ENCODE data around the gene PARS2.
A peak's percentile ranks its signal among the peaks of the same experiment; 100 is the strongest.

The PARS2 gene

GRCh38 chr1:54810153-54810942 is 46.0 kb upstream of the PARS2 start:
- DNase-seq (ENCODE audit: low read depth), result peak; percentile 65
- peak; percentile 94 for TF ChIP-seq CTCF (conservative IDR thresholded peaks at IDR 0.05; ENCODE audit: low read depth, low read length)
- no peak overlapping the region for H3K4me3 ChIP-seq (ENCODE audit: low read depth, low read length)

GRCh38 chr1:54809496-54810074 is 45.3 kb upstream of the PARS2 start:
- no peak overlapping the region for H3K4me3 ChIP-seq (ENCODE audit: low read depth, low read length)
- no peak for TF ChIP-seq CTCF (conservative IDR thresholded peaks at IDR 0.05; ENCODE audit: low read depth, low read length)
- no peak for DNase-seq (ENCODE audit: low read depth)

GRCh38 chr1:54808443-54809207 is 44.3 kb upstream of the PARS2 start:
- no peak overlapping the region for H3K4me3 ChIP-seq (ENCODE audit: low read depth, low read length)
- no peak for DNase-seq (ENCODE audit: low read depth)
- peak; percentile 43 for TF ChIP-seq CTCF (conservative IDR thresholded peaks at IDR 0.05; ENCODE audit: low read depth, low read length)

- no peak for DNase-seq (ENCODE audit: low read depth)
- no peak for TF ChIP-seq CTCF (conservative IDR thresholded peaks at IDR 0.05; ENCODE audit: low read depth, low read length)
- no peak overlapping the region for H3K4me3 ChIP-seq (ENCODE audit: low read depth, low read length)
These were observed 43.4 kb upstream of the PARS2 start for GRCh38 chr1:54807756-54808155.

GRCh38 chr1:54806931-54807611 is 42.7 kb upstream of the PARS2 start:
- no peak overlapping the region for H3K4me3 ChIP-seq (ENCODE audit: low read depth, low read length)
- no peak for DNase-seq (ENCODE audit: low read depth)
- no peak for TF ChIP-seq CTCF (conservative IDR thresholded peaks at IDR 0.05; ENCODE audit: low read depth, low read length)

GRCh38 chr1:54805981-54806381 is 41.7 kb upstream of the PARS2 start:
- no peak overlapping the region for H3K4me3 ChIP-seq (ENCODE audit: low read depth, low read length)
- no peak for TF ChIP-seq CTCF (conservative IDR thresholded peaks at IDR 0.05; ENCODE audit: low read depth, low read length)
- DNase-seq (ENCODE audit: low read depth), result no peak

Data from choroid plexus epithelial cell (primary cell).